ENCODE measurements around the gene ANGPTL8. TPM values are rescaled to one million over a fixed set of nuclear protein-coding genes. Genes with fewer than 3 reads are reported as not detected.

ANGPTL8 gene
- total and polyA plus RNA-seq, 2 donors (not counting 3 experiments of a cell fraction or from before 2014, with no cell fraction given), result not detected

DNA sequence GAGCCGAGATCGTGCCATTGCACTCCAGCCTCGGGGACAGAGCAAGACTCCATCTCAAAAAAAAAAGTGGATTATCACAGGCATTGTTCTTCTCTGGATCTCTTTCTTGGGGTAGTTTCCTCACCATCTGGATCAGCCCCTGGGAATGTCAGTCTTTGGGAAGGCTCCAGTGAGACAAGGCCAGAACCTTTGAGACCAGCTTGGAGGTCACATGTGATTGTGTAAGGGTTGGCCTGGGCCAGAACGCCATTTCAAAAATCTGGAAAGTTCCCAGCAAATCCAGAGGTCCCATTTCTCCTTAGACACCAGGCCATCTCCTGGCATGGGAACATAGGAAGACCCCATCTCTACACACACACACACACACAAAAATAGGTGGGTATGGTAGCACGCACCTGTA lies 14.2 kb upstream of the ANGPTL8 start:
- Histone ChIP-seq H4K20me1 (replicated peaks; ENCODE audit: control insufficient read depth, extremely low read depth, insufficient read depth, low read length) (no peaks in the 10 kb centered on the region), H3K4me3 (replicated peaks in 1 of 3; ENCODE audit: insufficient read depth in 1 of 3, low read depth in 1 of 3, low read length in 3 of 3) (no peak overlapping the region), H3K4me1 (ENCODE audit: control insufficient read depth, extremely low read depth, insufficient read depth, low read length) (no peaks in the 10 kb centered on the region), H2AFZ (ENCODE audit: low read depth, low read length) (no peak overlapping the region), H3K36me3 (ENCODE audit: control insufficient read depth in 2 of 2, extremely low read depth in 1 of 2, insufficient read depth in 2 of 2, low read length in 2 of 2) (peaks cover 19 to 37% of the 10 kb centered on the region in 2 experiments), H3K27ac (ENCODE audit: insufficient read depth, low read depth, low read length) (no peak overlapping the region), H3K27me3 (ENCODE audit: control insufficient read depth in 2 of 2, insufficient read depth in 2 of 2, low read length in 2 of 2) (no peaks in the 10 kb centered on the region), H3K9me1 (replicated peaks; ENCODE audit: control insufficient read depth, extremely low read depth, insufficient read depth, low read length) (no peaks in the 10 kb centered on the region), H3K4me2 (ENCODE audit: insufficient read depth, low read length) (no peak overlapping the region), H3K9ac (replicated peaks; ENCODE audit: extremely low read depth, insufficient read depth, low read length) (no peak overlapping the region), H3K9me3 (replicated peaks; ENCODE audit: control insufficient read depth, insufficient read depth, low read length) (no peaks in the 10 kb centered on the region), H3K79me2 (ENCODE audit: control insufficient read depth, insufficient read depth, low read length) (no peaks in the 10 kb centered on the region)
- DNase-seq (ENCODE audit: low read depth, low spot score), result no peak
- CTCF ChIA-PET, result no interaction called here
- FAIRE-seq, result no peak
- dilution Hi-C loops (cut with MboI; ENCODE audit: extremely low pct_ligation_motif_present, low sequenced_read_pairs), result no loop called here
- no TSS peak for BruUV-seq (replicated peaks)
- no peak for TF ChIP-seq MYC (IDR thresholded peaks at IDR 0.05; ENCODE audit: low read depth, low read length)
- no peak for TF ChIP-seq JUN (IDR thresholded peaks at IDR 0.05; ENCODE audit: borderline replicate concordance, insufficient read depth, insufficient read length, low read depth)
- TF ChIP-seq FOS (IDR thresholded peaks at IDR 0.05; ENCODE audit: borderline replicate concordance, insufficient read depth, low read length), result no peak
- TF ChIP-seq GATA2 (IDR thresholded peaks at IDR 0.05; ENCODE audit: insufficient read depth, insufficient read length, low read depth, low read length), result no peak
- no peak for TF ChIP-seq POLR2A (IDR thresholded peaks at IDR 0.05; ENCODE audit: low read depth, low read length)
- TF ChIP-seq POLR2AphosphoS5 (IDR thresholded peaks at IDR 0.05; ENCODE audit: insufficient read depth, low read depth, low read length), result no peak
- no peak for TF ChIP-seq MAX (IDR thresholded peaks at IDR 0.05; ENCODE audit: insufficient read depth, insufficient read length)
- no peak for TF ChIP-seq CTCF (IDR thresholded peaks at IDR 0.05; ENCODE audit: extremely low read depth in 1 of 2, insufficient read depth in 1 of 2, low read depth in 1 of 2, low read length in 2 of 2)
- TF ChIP-seq EZH2 (IDR thresholded peaks at IDR 0.05; ENCODE audit: borderline replicate concordance, low read depth, low read length, severe bottlenecking), result no peak
- intact Hi-C loops (cut with micrococcal nuclease), result no loop called here
- POLR2A ChIA-PET, result no interaction called here
